GM10266 (cell line): ENCODE data around the gene PPM1H.

Source experiments
- DNase-seq: peaks from one replicate; pipeline ENCODE4 v3.0.0; 2012; ENCODE audit errors: extremely low spot score
- TF ChIP-seq, protein P1 (sequence below): IDR thresholded peaks from 2 replicates; pipeline ENCODE4 v1.5.1; 2012; ENCODE audit warnings: mild to moderate bottlenecking, low read depth; ENCODE audit not compliant: control insufficient read depth, insufficient read depth; ENCODE audit errors: missing control alignments

PPM1H gene, protein sequence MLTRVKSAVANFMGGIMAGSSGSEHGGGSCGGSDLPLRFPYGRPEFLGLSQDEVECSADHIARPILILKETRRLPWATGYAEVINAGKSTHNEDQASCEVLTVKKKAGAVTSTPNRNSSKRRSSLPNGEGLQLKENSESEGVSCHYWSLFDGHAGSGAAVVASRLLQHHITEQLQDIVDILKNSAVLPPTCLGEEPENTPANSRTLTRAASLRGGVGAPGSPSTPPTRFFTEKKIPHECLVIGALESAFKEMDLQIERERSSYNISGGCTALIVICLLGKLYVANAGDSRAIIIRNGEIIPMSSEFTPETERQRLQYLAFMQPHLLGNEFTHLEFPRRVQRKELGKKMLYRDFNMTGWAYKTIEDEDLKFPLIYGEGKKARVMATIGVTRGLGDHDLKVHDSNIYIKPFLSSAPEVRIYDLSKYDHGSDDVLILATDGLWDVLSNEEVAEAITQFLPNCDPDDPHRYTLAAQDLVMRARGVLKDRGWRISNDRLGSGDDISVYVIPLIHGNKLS

GRCh38 chr12:62934799-62935674 is at the start of gene PPM1H:
Gene PPM1H, minus strand, starts transcription at chr12:62935150. Its CDS starts 414 bp downstream, at chr12:62934736.
- TF ChIP-seq, protein P1, sequence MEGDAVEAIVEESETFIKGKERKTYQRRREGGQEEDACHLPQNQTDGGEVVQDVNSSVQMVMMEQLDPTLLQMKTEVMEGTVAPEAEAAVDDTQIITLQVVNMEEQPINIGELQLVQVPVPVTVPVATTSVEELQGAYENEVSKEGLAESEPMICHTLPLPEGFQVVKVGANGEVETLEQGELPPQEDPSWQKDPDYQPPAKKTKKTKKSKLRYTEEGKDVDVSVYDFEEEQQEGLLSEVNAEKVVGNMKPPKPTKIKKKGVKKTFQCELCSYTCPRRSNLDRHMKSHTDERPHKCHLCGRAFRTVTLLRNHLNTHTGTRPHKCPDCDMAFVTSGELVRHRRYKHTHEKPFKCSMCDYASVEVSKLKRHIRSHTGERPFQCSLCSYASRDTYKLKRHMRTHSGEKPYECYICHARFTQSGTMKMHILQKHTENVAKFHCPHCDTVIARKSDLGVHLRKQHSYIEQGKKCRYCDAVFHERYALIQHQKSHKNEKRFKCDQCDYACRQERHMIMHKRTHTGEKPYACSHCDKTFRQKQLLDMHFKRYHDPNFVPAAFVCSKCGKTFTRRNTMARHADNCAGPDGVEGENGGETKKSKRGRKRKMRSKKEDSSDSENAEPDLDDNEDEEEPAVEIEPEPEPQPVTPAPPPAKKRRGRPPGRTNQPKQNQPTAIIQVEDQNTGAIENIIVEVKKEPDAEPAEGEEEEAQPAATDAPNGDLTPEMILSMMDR, result peak; percentile 37
- DNase-seq, result peak; percentile 72

- TF ChIP-seq, protein P1, result no peak
- DNase-seq, result no peak
Observed at GRCh38 chr12:62983594-62983993, 48.6 kb upstream of the PPM1H start.

GRCh38 chr12:62978768-62979167 is 43.8 kb upstream of the PPM1H start:
- TF ChIP-seq, protein P1, result no peak

GRCh38 chr12:62977883-62978282 is 42.9 kb upstream of the PPM1H start:
- no peak for DNase-seq
- TF ChIP-seq, protein P1, result no peak

More at GRCh38 chr12:62978768-62979167, 43.8 kb upstream of the PPM1H start:
- no peak for DNase-seq

- TF ChIP-seq, protein P1, result no peak
Observed at GRCh38 chr12:62977418-62977817, 42.5 kb upstream of the PPM1H start.

DNA sequence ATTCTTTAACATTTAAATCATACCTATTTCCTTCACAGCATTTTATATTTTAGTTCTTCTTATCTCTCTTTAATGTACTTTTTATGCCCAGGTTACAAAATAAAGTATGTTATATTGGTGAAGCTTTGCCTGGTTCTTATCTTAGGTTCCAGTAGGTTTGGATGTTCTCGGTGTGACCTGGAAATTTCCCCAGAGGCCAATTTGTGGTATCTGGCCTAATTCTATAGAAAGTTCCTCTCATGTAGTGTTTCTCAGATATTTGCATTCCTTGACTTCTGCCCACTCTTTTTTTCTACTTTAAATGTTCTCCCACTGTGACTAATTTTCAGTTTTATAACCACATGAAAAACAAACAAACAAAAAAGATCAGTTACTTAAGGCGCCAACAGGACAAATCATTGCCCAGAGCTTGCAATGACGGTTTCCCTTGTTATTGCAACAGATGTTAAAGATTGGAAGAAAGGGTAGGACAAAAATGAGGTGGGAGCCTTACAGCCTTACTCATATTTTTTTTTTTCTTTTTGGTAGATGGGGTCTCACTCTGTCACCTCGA is 41.2 kb upstream of the PPM1H start:
- TF ChIP-seq, protein P1, result no peak
- DNase-seq, result no peak

More at GRCh38 chr12:62977418-62977817, 42.5 kb upstream of the PPM1H start:
- DNase-seq, result no peak
